ENCODE results near the gene PKN3. TPM values are rescaled to one million over a fixed set of nuclear protein-coding genes. Genes with fewer than 3 reads are reported as not detected.

The PKN3 gene
- total RNA-seq, 4 donors from 2014 or later: 4.0 to 10.0 (median 7.6) TPM

GRCh38 chr9:128732576-128732975, 30.3 kb downstream of the PKN3 start:
- intact Hi-C loops (cut with DNase I): no loop called here
- Histone ChIP-seq H3K4me1 (peaks cover 0 to 6% (median 5%) of the 10 kb centered on the region in 4 donors), H3K4me3 (no peak overlapping the region), H3K27me3 (no peaks in the 10 kb centered on the region), H3K9me3 (no peaks in the 10 kb centered on the region), H3K27ac (replicated peaks in 1 of 4) (no peak overlapping the region), H3K36me3 (peaks cover 16 to 75% (median 67%) of the 10 kb centered on the region in 4 donors)
- no peak for DNase-seq (ENCODE audit: extremely low spot score)
- TF ChIP-seq EP300 (IDR thresholded peaks at IDR 0.05) (no peak), POLR2AphosphoS5 (IDR thresholded peaks at IDR 0.05) (no peak), POLR2A (IDR thresholded peaks at IDR 0.05; ENCODE audit: low read depth) (no peak)
- TF ChIP-seq, protein P1, sequence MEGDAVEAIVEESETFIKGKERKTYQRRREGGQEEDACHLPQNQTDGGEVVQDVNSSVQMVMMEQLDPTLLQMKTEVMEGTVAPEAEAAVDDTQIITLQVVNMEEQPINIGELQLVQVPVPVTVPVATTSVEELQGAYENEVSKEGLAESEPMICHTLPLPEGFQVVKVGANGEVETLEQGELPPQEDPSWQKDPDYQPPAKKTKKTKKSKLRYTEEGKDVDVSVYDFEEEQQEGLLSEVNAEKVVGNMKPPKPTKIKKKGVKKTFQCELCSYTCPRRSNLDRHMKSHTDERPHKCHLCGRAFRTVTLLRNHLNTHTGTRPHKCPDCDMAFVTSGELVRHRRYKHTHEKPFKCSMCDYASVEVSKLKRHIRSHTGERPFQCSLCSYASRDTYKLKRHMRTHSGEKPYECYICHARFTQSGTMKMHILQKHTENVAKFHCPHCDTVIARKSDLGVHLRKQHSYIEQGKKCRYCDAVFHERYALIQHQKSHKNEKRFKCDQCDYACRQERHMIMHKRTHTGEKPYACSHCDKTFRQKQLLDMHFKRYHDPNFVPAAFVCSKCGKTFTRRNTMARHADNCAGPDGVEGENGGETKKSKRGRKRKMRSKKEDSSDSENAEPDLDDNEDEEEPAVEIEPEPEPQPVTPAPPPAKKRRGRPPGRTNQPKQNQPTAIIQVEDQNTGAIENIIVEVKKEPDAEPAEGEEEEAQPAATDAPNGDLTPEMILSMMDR (IDR thresholded peaks at IDR 0.05): no peak
- WGBS: 86% methylated on average over 13 of the region's 13 CpGs

- intact Hi-C loops (cut with DNase I): no loop called here
- peak overlapping the region in 3 of 4 donors; percentile 55 to 68 (median 63) for H3K27ac ChIP-seq (replicated peaks in 1 of 4)
These were observed 31.0 kb downstream of the PKN3 start for GRCh38 chr9:128733256-128733655.

GRCh38 chr9:128735373-128735772, 33.1 kb downstream of the PKN3 start:
- intact Hi-C loops (cut with DNase I): no loop called here

More at GRCh38 chr9:128733256-128733655, 31.0 kb downstream of the PKN3 start:
- 41% methylated on average over 9 of the region's 9 CpGs for WGBS
- TF ChIP-seq POLR2AphosphoS5 (IDR thresholded peaks at IDR 0.05) (peak in 1 of 2 donors; percentile 34), EP300 (IDR thresholded peaks at IDR 0.05) (no peak)
- TF ChIP-seq, protein P1 (IDR thresholded peaks at IDR 0.05): peak; percentile 47 to 66 (median 51)
- no peaks in the 10 kb centered on the region for H3K27me3 ChIP-seq
- no peak overlapping the region for H3K4me3 ChIP-seq
- H3K9me3 ChIP-seq: no peaks in the 10 kb centered on the region
- peaks cover 0 to 6% (median 5%) of the 10 kb centered on the region in 4 donors for H3K4me1 ChIP-seq
- no peak for DNase-seq (ENCODE audit: extremely low spot score)
- H3K36me3 ChIP-seq: peaks cover 16 to 82% (median 71%) of the 10 kb centered on the region in 4 donors

DNA sequence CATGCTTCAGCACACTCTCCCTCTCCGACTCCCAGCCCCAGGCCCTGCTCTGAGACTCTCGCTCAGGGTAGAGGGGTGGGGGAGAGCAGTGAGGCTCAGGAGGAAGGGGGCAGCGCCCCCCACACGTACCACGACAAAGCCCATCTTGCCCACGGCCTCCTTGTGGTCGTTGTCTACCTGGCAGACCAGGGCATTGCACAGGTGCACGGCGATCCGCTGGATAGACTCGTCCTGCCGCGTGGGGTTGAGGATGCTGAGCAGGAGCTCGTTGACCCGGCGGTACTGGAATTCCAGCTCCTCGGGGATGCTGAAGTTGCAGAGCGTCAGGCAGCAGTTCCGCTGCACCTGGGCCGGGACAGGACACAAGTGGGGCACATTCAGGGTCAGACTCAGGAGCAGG, 40.1 kb downstream of the PKN3 start:
- 80% methylated on average over 11 of the region's 20 CpGs for WGBS
- Histone ChIP-seq H3K36me3 (peaks cover 25 to 78% (median 64%) of the 10 kb centered on the region in 4 donors), H3K4me1 (no peaks in the 10 kb centered on the region), H3K27me3 (no peaks in the 10 kb centered on the region), H3K9me3 (no peaks in the 10 kb centered on the region), H3K4me3 (no peak overlapping the region), H3K27ac (replicated peaks in 1 of 4) (no peak overlapping the region)
- intact Hi-C loops (cut with DNase I): no loop called here
- no peak for DNase-seq (ENCODE audit: extremely low spot score)
- TF ChIP-seq POLR2A (IDR thresholded peaks at IDR 0.05; ENCODE audit: low read depth): no peak
- TF ChIP-seq, protein P1 (IDR thresholded peaks at IDR 0.05): no peak
- no peak for TF ChIP-seq EP300 (IDR thresholded peaks at IDR 0.05)
- TF ChIP-seq POLR2AphosphoS5 (IDR thresholded peaks at IDR 0.05): no peak

More at GRCh38 chr9:128735373-128735772, 33.1 kb downstream of the PKN3 start:
- no peak overlapping the region for H3K4me3 ChIP-seq
- 82% methylated on average over 2 of the region's 2 CpGs for WGBS
- no peaks in the 10 kb centered on the region for H3K27me3 ChIP-seq
- TF ChIP-seq, protein P1 (IDR thresholded peaks at IDR 0.05): no peak
- TF ChIP-seq POLR2AphosphoS5 (IDR thresholded peaks at IDR 0.05): peak in 1 of 2 donors; percentile 14
- DNase-seq (ENCODE audit: extremely low spot score): no peak
- peaks cover 30 to 91% (median 81%) of the 10 kb centered on the region in 4 donors for H3K36me3 ChIP-seq
- peaks cover 0 to 6% (median 5%) of the 10 kb centered on the region in 4 donors for H3K4me1 ChIP-seq
- no peaks in the 10 kb centered on the region for H3K9me3 ChIP-seq
- H3K27ac ChIP-seq (replicated peaks in 1 of 4): no peak overlapping the region

DNA sequence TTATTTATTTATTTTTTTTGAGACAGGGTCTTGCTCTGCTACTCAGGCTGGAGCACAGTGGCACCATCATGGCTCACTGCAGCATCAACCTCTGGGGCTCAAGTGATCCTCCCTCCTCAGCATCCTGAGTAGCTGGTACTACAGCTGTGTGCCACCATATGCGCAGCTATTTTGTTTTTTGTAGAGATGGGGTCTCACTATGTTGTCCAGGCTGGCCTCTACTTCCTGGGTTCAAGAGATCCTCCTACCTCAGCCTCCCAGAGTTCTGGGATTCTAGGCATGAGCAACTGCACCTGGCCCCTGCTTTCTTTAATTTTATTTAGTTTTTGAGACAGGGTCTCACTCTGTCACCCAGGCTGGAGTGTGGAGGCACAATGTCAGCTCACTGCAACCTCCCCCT, 41.1 kb downstream of the PKN3 start:
- Histone ChIP-seq H3K27me3 (no peaks in the 10 kb centered on the region), H3K4me3 (no peak overlapping the region), H3K27ac (replicated peaks in 1 of 4) (no peak overlapping the region), H3K36me3 (peaks cover 27 to 78% (median 68%) of the 10 kb centered on the region in 4 donors), H3K4me1 (no peaks in the 10 kb centered on the region), H3K9me3 (no peaks in the 10 kb centered on the region)
- intact Hi-C loops (cut with DNase I): no loop called here
- no peak for DNase-seq (ENCODE audit: extremely low spot score)
- WGBS: 100% methylated on average over 1 of the region's 1 CpG
- TF ChIP-seq POLR2AphosphoS5 (IDR thresholded peaks at IDR 0.05) (no peak), POLR2A (IDR thresholded peaks at IDR 0.05; ENCODE audit: low read depth) (no peak), EP300 (IDR thresholded peaks at IDR 0.05) (no peak)
- TF ChIP-seq, protein P1 (IDR thresholded peaks at IDR 0.05): no peak
